SK-N-SH (cell line): ENCODE measurements around the gene ZNF229. TPM values are rescaled to one million over a fixed set of nuclear protein-coding genes. Genes with fewer than 3 reads are reported as not detected.

ENCODE experiments used
- CTCF ChIA-PET: fragments of 300-600, 350-600 bp; formaldehyde crosslinking; extraction: SDS; loops from one replicate; lab custom pipeline; 2021; lab: Yijun Ruan, JAX
- POLR2A ChIA-PET: fragments of 350-600 bp; sonication (Branson Sonifier 250); formaldehyde crosslinking; extraction: SDS; loops from one replicate; lab custom pipeline; 2020; ENCODE audit warnings: antibody characterized with exemption, inconsistent platforms; lab: Yijun Ruan, JAX
- DNase-seq: peaks from one replicate; pipeline ENCODE4 v3.0.0; 2012
- H2AFZ ChIP-seq: fragments of 200-600 bp; sonication (generic); 2 replicates; pipeline ENCODE4 v1.8.1; 2016; ENCODE audit warnings: antibody characterized with exemption, mild to moderate bottlenecking, low read depth
- H3F3A ChIP-seq: fragments of 200-600 bp; sonication (generic); replicated peaks from 2 replicates; pipeline ENCODE3; 2016; ENCODE audit warnings: antibody characterized with exemption, mild to moderate bottlenecking; ENCODE audit not compliant: insufficient read depth
- H3K27ac ChIP-seq, 2 experiments: fragments of 200-500 bp in 1 of 2; fragments of 200-600 bp in 1 of 2; sonication (Bioruptor generic) in 1 of 2; sonication (generic), shearing (Covaris generic) in 1 of 2; 2 replicates each; pipeline versions ENCODE4 v1.5.1 to v1.6.1; 2014 to 2016; ENCODE audit warnings: low read depth in 2 of 2, inconsistent platforms in 1 of 2, low read length in 1 of 2, mild to moderate bottlenecking in 1 of 2, mixed read lengths in 1 of 2
- H3K27me3 ChIP-seq: fragments of 200-600 bp; sonication (generic), shearing (Covaris generic); 2 replicates; pipeline ENCODE4 v1.6.1; 2016; ENCODE audit warnings: mixed run types; ENCODE audit not compliant: insufficient read depth
- H3K36me3 ChIP-seq, 2 experiments: fragments of 200-500 bp in 1 of 2; fragments of 200-600 bp in 1 of 2; sonication (Bioruptor generic) in 1 of 2; sonication (generic) in 1 of 2; replicated peaks in 1 of 2; 2 replicates each; pipeline versions ENCODE3 to v1.5.1; 2014 to 2016; ENCODE audit warnings: low read length in 1 of 2, mild to moderate bottlenecking in 1 of 2; ENCODE audit not compliant: insufficient read depth in 2 of 2, control insufficient read depth in 1 of 2
- H3K4me1 ChIP-seq, 2 experiments: fragments of 200-500 bp in 1 of 2; fragments of 200-600 bp in 1 of 2; sonication (Bioruptor generic) in 1 of 2; sonication (generic), shearing (Covaris generic) in 1 of 2; 2 replicates each; pipeline versions ENCODE4 v1.5.1 to v1.6.1; 2014 to 2016; ENCODE audit warnings: low read depth in 1 of 2, low read length in 1 of 2, mixed run types in 1 of 2; ENCODE audit not compliant: insufficient read depth in 2 of 2, control insufficient read depth in 1 of 2
- H3K4me2 ChIP-seq: fragments of 200-600 bp; sonication (generic), shearing (Covaris generic); 2 replicates; pipeline ENCODE4 v1.6.1; 2017; ENCODE audit warnings: mixed run types
- H3K4me3 ChIP-seq, 2 experiments: fragments of 200-500 bp in 1 of 2; fragments of 200-600 bp in 1 of 2; sonication (Bioruptor generic) in 1 of 2; sonication (generic), shearing (Covaris generic) in 1 of 2; 2 replicates each; pipeline versions ENCODE4 v1.5.1 to v1.8.1; 2014 to 2016; ENCODE audit warnings: low read depth in 2 of 2, inconsistent platforms in 1 of 2, low read length in 1 of 2, mild to moderate bottlenecking in 1 of 2, mixed read lengths in 1 of 2, moderate library complexity in 1 of 2
- H3K79me2 ChIP-seq: fragments of 200-600 bp; sonication (generic); 2 replicates; pipeline ENCODE4 v1.8.1; 2017; ENCODE audit warnings: mild to moderate bottlenecking; ENCODE audit not compliant: insufficient read depth
- H3K9ac ChIP-seq: fragments of 200-600 bp; sonication (generic); 2 replicates; pipeline ENCODE4 v1.6.1; 2017; ENCODE audit warnings: mixed run types
- H3K9me2 ChIP-seq: fragments of 200-600 bp; sonication (generic); 2 replicates; pipeline ENCODE4 v1.6.1; 2017; ENCODE audit warnings: mixed run types
- H3K9me3 ChIP-seq: fragments of 200-600 bp; sonication (generic); 2 replicates; pipeline ENCODE4 v1.6.1; 2017; ENCODE audit warnings: mixed run types, mild to moderate bottlenecking, moderate library complexity
- H4K20me1 ChIP-seq: fragments of 200-600 bp; sonication (generic); 2 replicates; pipeline ENCODE4 v1.6.1; 2017; ENCODE audit warnings: mild to moderate bottlenecking, mixed run types; ENCODE audit not compliant: insufficient read depth
- CHD2 ChIP-seq: fragments of 150-350 bp; IDR thresholded peaks from 2 replicates; pipeline ENCODE4 v1.6.1; 2018; ENCODE audit warnings: low read length; ENCODE audit not compliant: partially characterized antibody
- ELF1 ChIP-seq: IDR thresholded peaks from 2 replicates; pipeline ENCODE4 v1.4.0; 2012
- FOSL2 ChIP-seq: IDR thresholded peaks from 2 replicates; pipeline ENCODE4 v1.4.0; 2012; ENCODE audit warnings: low read depth, mild to moderate bottlenecking, moderate library complexity, borderline replicate concordance
- FOXJ3 ChIP-seq: sonication (generic); formaldehyde crosslinking; IDR thresholded peaks from 2 replicates; pipeline ENCODE4 v1.5.1; 2020; ENCODE audit warnings: mild to moderate bottlenecking, missing genetic modification reagents
- GABPA ChIP-seq: IDR thresholded peaks from 2 replicates; pipeline ENCODE4 v1.4.0; 2012; ENCODE audit warnings: low read depth, mild to moderate bottlenecking
- JUND ChIP-seq: IDR thresholded peaks from 2 replicates; pipeline ENCODE4 v1.4.0; 2012
- MXI1 ChIP-seq: IDR thresholded peaks from 2 replicates; pipeline ENCODE4 v1.6.1; 2012; ENCODE audit warnings: mild to moderate bottlenecking, low read depth, low read length, improper control_type of control experiment
- POLR2AphosphoS5 ChIP-seq: IDR thresholded peaks from 2 replicates; pipeline ENCODE4 v1.6.1; 2012; ENCODE audit warnings: low read depth, low read length
- RAD21 ChIP-seq: IDR thresholded peaks from 2 replicates; pipeline ENCODE4 v1.6.1; 2012; ENCODE audit warnings: mild to moderate bottlenecking, low read length
- RCOR1 ChIP-seq: fragments of 150-350 bp; IDR thresholded peaks from 2 replicates; pipeline ENCODE4 v1.6.1; 2017; ENCODE audit warnings: antibody characterized with exemption, low read length
- RFX5 ChIP-seq: IDR thresholded peaks from 2 replicates; pipeline ENCODE4 v1.6.1; 2012; ENCODE audit warnings: mild to moderate bottlenecking, improper control_type of control experiment, low read length
- RXRA ChIP-seq: IDR thresholded peaks from 2 replicates; pipeline ENCODE4 v1.4.0; 2012; ENCODE audit warnings: low read depth, mild to moderate bottlenecking, borderline replicate concordance
- SIN3A ChIP-seq: IDR thresholded peaks from 2 replicates; pipeline ENCODE4 v1.6.1; 2012; ENCODE audit warnings: low read depth, mild to moderate bottlenecking, low read length, moderate library complexity, borderline replicate concordance
- TAF1 ChIP-seq: IDR thresholded peaks from 2 replicates; pipeline ENCODE4 v1.6.1; 2012; ENCODE audit warnings: low read depth, mild to moderate bottlenecking, low read length, moderate library complexity, borderline replicate concordance
- TEAD4 ChIP-seq: IDR thresholded peaks from 2 replicates; pipeline ENCODE4 v1.4.0; 2012; ENCODE audit warnings: mild to moderate bottlenecking, borderline replicate concordance; ENCODE audit not compliant: insufficient read depth
- YY1 ChIP-seq: IDR thresholded peaks from 2 replicates; pipeline ENCODE4 v1.4.0; 2012; ENCODE audit warnings: low read depth, mild to moderate bottlenecking
- WGBS: methylation state at CpG from one replicate; pipeline ENCODE4 v1.1.6; 2017; ENCODE audit warnings: low lambda C conversion rate; 5-methylcytosine and 5-hydroxymethylcytosine counted together
- polyA plus RNA-seq, 3 experiments: library from polyadenylated mRNA; depleted of rRNA; stranded (reverse); fragments of >200 nt; gene quantifications; 2 replicates each; pipeline ENCODE4 v1.2.3, GENCODE V29; 2012
- TF ChIP-seq, protein P1 (sequence below): IDR thresholded peaks from 2 replicates; pipeline ENCODE4 v1.4.0; 2012; ENCODE audit warnings: low read depth
- TF ChIP-seq, protein P2 (sequence below): IDR thresholded peaks from 2 replicates; pipeline ENCODE4 v1.6.1; 2012; ENCODE audit warnings: mild to moderate bottlenecking, low read depth, low read length, moderate library complexity
- TF ChIP-seq, protein P3 (sequence below): IDR thresholded peaks from 2 replicates; pipeline ENCODE4 v1.4.0; 2012; ENCODE audit warnings: low read depth, borderline replicate concordance
- TF ChIP-seq, protein P4 (sequence below): fragments of 150-350 bp; IDR thresholded peaks from 2 replicates; pipeline ENCODE4 v1.6.1; 2017; ENCODE audit warnings: antibody characterized with exemption, low read length, low read depth, borderline replicate concordance

ZNF229 gene
- 1.2 and 1.7 TPM in 2 replicates for polyA plus RNA-seq (2012; rRNA removed)
- 1.5 and 1.9 TPM in 2 replicates for polyA plus RNA-seq (2012; cell fraction: cytosol; rRNA removed)
- 1.6 and 2.1 TPM in 2 replicates for polyA plus RNA-seq (2012; cell fraction: nucleus; rRNA removed)

DNA sequence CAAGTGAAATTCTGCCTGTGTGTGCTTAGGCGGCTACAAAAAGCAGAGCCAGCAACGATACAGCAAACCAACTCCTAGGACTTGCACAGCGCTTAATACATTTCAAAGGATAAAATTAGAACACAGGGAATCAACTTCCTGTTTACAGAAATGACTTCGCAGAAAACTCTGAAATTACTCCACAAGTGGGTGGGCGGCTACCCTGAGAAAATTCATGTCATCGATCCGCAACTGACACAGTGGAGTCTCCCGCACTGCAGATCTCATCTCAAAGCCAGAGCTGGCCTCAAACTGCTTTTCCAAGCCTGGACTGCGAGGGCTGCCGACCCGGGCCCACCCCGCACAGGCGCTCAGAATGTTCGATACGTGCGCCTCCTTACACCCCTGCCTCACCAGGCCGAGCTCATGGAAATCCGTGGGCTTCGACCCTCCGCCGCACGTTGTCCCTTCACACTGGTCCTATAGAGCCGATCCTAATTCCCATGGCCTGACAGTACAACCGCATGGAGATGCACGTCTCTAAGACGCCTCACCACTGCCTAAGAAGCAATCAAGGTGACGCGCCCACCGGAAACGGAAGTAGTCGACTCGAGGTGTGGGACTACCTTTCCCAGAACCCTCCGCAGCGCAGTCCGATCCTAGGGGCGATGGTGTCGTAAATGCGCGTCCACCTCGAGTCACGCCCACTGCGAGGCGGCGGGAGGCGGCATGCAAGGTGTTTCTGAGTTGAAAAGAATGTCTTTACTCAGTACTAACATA is at the start of gene ZNF229:
TSS of gene ZNF229 (minus strand) at position 557 of the 759 bp plus-strand sequence. CDS start 5,625 bp downstream, outside the sequence.
- Histone ChIP-seq H4K20me1 (no peaks in the 10 kb centered on the region), H3K4me1 (peaks cover 0 to 3% of the 10 kb centered on the region in 2 experiments; a peak in 1 of 4 replicates), H3K9me3 (peaks cover 8% of the 10 kb centered on the region; the same call in 1 of the 2 replicates), H3K27ac (no peak within 1 kb of the TSS), H3K9me2 (no peaks in the 10 kb centered on the region), H3F3A (no peaks in the 10 kb centered on the region), H3K79me2 (no peaks in the 10 kb centered on the region), H3K4me2 (peak within 1 kb of the TSS; percentile 52; the same call in 1 of the 2 replicates), H3K9ac (no peak within 1 kb of the TSS), H3K36me3 (no peaks in the 10 kb centered on the region), H2AFZ (peak within 1 kb of the TSS; percentile 79; the same call in 1 of the 2 replicates), H3K27me3 (no peaks in the 10 kb centered on the region), H3K4me3 (peak within 1 kb of the TSS; percentile 53 to 63)
- ChIA-PET CTCF (no interaction called here), POLR2A (no interaction called here)
- TF ChIP-seq YY1 (no peak), RAD21 (no peak), POLR2AphosphoS5 (no peak), CHD2 (peak; percentile 44), ELF1 (peak; percentile 71; the same call in 1 of the 2 replicates), FOSL2 (no peak), RXRA (no peak), FOXJ3 (CRISPR knock-in tag) (no peak), TAF1 (no peak), GABPA (peak; percentile 87), RCOR1 (no peak), RFX5 (no peak), JUND (no peak), MXI1 (peak; percentile 74), TEAD4 (no peak), SIN3A (0 out of 2 replicates have a peak, but pooled peaks have one; percentile 34)
- TF ChIP-seq, protein P1, sequence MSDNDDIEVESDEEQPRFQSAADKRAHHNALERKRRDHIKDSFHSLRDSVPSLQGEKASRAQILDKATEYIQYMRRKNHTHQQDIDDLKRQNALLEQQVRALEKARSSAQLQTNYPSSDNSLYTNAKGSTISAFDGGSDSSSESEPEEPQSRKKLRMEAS, result peak; percentile 83
- TF ChIP-seq, protein P2, sequence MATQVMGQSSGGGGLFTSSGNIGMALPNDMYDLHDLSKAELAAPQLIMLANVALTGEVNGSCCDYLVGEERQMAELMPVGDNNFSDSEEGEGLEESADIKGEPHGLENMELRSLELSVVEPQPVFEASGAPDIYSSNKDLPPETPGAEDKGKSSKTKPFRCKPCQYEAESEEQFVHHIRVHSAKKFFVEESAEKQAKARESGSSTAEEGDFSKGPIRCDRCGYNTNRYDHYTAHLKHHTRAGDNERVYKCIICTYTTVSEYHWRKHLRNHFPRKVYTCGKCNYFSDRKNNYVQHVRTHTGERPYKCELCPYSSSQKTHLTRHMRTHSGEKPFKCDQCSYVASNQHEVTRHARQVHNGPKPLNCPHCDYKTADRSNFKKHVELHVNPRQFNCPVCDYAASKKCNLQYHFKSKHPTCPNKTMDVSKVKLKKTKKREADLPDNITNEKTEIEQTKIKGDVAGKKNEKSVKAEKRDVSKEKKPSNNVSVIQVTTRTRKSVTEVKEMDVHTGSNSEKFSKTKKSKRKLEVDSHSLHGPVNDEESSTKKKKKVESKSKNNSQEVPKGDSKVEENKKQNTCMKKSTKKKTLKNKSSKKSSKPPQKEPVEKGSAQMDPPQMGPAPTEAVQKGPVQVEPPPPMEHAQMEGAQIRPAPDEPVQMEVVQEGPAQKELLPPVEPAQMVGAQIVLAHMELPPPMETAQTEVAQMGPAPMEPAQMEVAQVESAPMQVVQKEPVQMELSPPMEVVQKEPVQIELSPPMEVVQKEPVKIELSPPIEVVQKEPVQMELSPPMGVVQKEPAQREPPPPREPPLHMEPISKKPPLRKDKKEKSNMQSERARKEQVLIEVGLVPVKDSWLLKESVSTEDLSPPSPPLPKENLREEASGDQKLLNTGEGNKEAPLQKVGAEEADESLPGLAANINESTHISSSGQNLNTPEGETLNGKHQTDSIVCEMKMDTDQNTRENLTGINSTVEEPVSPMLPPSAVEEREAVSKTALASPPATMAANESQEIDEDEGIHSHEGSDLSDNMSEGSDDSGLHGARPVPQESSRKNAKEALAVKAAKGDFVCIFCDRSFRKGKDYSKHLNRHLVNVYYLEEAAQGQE, result no peak
- TF ChIP-seq, protein P3, sequence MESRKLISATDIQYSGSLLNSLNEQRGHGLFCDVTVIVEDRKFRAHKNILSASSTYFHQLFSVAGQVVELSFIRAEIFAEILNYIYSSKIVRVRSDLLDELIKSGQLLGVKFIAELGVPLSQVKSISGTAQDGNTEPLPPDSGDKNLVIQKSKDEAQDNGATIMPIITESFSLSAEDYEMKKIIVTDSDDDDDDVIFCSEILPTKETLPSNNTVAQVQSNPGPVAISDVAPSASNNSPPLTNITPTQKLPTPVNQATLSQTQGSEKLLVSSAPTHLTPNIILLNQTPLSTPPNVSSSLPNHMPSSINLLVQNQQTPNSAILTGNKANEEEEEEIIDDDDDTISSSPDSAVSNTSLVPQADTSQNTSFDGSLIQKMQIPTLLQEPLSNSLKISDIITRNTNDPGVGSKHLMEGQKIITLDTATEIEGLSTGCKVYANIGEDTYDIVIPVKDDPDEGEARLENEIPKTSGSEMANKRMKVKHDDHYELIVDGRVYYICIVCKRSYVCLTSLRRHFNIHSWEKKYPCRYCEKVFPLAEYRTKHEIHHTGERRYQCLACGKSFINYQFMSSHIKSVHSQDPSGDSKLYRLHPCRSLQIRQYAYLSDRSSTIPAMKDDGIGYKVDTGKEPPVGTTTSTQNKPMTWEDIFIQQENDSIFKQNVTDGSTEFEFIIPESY, result no peak
- TF ChIP-seq, protein P4, sequence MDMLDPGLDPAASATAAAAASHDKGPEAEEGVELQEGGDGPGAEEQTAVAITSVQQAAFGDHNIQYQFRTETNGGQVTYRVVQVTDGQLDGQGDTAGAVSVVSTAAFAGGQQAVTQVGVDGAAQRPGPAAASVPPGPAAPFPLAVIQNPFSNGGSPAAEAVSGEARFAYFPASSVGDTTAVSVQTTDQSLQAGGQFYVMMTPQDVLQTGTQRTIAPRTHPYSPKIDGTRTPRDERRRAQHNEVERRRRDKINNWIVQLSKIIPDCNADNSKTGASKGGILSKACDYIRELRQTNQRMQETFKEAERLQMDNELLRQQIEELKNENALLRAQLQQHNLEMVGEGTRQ, result no peak
- peak; percentile 87 for DNase-seq
- WGBS, result 24% methylated on average over 36 of the region's 45 CpGs
